Skeletal muscle satellite cell (primary cell): ENCODE results near the gene AMBP.

Source experiments
- H3K27me3 ChIP-seq: 2 replicates; pipeline ENCODE4 v1.7.0; 2013; ENCODE audit warnings: low read length; ENCODE audit not compliant: control insufficient read depth, insufficient read depth
- H3K36me3 ChIP-seq: 2 replicates; pipeline ENCODE4 v1.7.0; 2013; ENCODE audit warnings: mild to moderate bottlenecking, control low read depth, low read length; ENCODE audit not compliant: insufficient read depth
- H3K4me1 ChIP-seq: 2 replicates; pipeline ENCODE4 v1.7.0; 2013; ENCODE audit warnings: low read length; ENCODE audit not compliant: control insufficient read depth, insufficient read depth
- H3K4me2 ChIP-seq: 2 replicates; pipeline ENCODE4 v1.7.0; 2013; ENCODE audit warnings: mild to moderate bottlenecking, low read length
- H3K4me3 ChIP-seq: 2 replicates; pipeline ENCODE4 v1.7.0; 2013; ENCODE audit warnings: low read length
- H3K9ac ChIP-seq: 2 replicates; pipeline ENCODE4 v1.7.0; 2013; ENCODE audit warnings: mild to moderate bottlenecking, low read depth, low read length, moderate library complexity
- H3K9me3 ChIP-seq: replicated peaks from 2 replicates; pipeline ENCODE4 v1.7.0; 2013; ENCODE audit warnings: mild to moderate bottlenecking, control low read depth, low read length

AMBP gene

DNA sequence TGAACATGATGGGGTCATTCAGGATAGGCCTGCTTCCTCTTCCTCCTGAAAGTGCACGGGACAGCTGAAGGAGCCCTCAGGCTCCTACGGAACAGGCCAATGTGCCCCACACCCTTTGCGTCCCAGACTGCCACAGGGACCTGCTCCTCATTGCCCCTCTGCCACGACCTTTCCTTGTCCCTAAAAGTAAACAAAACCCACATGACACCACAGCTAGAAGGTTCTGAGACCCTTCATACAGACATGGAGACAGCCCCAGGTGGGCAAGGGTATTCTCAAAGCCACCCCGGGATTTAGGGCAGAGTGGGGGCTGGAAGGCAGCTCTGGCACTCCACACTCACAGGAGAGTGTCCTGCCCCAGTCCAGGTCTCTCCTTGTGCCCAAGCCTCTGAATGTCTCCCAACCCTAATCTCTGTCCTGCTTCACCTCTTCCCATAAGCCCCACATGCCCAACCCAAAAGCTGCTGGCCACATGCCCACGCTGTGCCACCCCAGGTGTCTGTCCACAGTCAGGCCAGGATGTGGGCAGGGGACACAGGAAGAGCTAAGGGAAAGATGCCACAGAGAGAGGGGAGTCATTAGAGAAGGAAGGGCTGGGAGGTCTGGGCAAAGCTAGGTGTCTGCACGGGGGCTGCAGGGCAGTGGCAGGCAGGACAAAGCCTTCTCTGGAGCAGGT, 800 bp downstream of the AMBP start:
- Histone ChIP-seq H3K9me3 (no peaks in the 10 kb centered on the region), H3K36me3 (no peaks in the 10 kb centered on the region), H3K9ac (no peak overlapping the region), H3K4me3 (no peak overlapping the region), H3K27me3 (peaks cover 50% of the 10 kb centered on the region), H3K4me1 (no peaks in the 10 kb centered on the region), H3K4me2 (no peak overlapping the region)

DNA sequence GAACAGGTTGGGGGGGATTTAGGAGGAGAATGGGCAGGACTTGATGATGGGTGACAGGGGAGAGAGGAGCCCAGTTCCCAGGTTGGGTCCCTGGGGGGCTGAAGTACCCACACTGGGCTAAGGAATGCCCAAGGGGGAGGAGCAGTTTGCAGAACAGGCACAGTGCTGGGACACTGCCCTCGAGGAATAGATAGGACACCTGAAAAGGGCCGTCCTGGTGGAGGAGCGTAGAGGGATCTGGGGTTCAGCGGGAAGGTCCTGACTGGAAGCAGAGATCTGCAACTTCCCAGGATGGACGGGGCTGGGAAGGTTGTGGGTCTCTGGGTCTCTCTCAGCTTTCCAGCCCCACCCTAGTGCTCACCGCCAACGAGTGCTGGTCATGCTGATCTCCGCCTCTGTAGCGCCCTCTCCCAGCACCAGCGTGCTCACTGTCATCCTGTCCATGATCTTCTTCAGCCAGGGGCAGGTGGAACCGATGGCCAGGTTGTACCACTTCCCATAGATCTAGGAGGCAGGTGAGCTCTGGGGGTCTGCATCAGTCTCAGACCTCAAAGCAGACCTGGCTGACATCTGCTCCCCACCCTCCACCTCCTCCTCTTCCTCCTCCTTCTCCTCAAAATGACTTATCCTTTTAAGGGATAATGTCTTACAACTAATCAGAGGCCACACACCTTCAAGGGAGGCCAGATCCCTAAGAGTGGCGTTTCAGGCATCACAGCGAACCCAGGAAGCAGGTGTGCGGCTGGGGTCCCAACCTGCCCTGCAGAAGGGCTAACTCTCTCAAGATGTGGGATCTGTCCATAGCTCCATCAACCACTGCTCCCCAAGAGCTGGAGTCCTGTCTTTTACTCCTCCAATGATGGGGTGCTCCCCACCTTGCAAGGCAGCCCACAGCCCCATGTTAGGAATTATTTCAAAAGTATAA, 1.6 kb downstream of the AMBP start:
- H3K27me3 ChIP-seq, result peaks cover 50% of the 10 kb centered on the region
- no peak overlapping the region for H3K4me3 ChIP-seq
- H3K4me2 ChIP-seq, result no peak overlapping the region
- no peaks in the 10 kb centered on the region for H3K4me1 ChIP-seq
- H3K36me3 ChIP-seq, result no peaks in the 10 kb centered on the region
- H3K9me3 ChIP-seq, result no peaks in the 10 kb centered on the region
- H3K9ac ChIP-seq, result no peak overlapping the region

DNA sequence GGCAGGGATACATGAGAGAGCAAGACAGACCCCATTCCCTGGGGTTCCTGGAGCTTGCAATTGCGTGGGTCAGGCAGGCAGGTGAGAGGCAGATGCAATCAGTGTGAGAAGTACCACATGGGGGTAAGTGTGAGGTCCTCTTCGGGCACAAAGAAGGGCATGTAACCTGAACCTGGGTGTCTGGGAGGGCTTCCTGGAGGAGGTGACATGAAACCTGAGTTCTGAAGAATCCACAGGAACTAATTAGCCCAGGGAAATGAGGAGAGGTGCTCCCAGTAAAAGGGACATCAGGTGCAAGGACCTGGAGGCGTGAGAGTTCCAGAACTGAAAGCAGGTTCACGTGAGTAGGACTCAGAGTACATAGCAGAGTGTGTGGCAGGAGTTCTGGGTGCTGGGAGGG, 2.5 kb downstream of the AMBP start:
- Histone ChIP-seq H3K4me2 (no peak overlapping the region), H3K36me3 (no peaks in the 10 kb centered on the region), H3K4me1 (no peaks in the 10 kb centered on the region), H3K27me3 (peaks cover 50% of the 10 kb centered on the region), H3K9ac (no peak overlapping the region), H3K9me3 (no peaks in the 10 kb centered on the region), H3K4me3 (no peak overlapping the region)

DNA sequence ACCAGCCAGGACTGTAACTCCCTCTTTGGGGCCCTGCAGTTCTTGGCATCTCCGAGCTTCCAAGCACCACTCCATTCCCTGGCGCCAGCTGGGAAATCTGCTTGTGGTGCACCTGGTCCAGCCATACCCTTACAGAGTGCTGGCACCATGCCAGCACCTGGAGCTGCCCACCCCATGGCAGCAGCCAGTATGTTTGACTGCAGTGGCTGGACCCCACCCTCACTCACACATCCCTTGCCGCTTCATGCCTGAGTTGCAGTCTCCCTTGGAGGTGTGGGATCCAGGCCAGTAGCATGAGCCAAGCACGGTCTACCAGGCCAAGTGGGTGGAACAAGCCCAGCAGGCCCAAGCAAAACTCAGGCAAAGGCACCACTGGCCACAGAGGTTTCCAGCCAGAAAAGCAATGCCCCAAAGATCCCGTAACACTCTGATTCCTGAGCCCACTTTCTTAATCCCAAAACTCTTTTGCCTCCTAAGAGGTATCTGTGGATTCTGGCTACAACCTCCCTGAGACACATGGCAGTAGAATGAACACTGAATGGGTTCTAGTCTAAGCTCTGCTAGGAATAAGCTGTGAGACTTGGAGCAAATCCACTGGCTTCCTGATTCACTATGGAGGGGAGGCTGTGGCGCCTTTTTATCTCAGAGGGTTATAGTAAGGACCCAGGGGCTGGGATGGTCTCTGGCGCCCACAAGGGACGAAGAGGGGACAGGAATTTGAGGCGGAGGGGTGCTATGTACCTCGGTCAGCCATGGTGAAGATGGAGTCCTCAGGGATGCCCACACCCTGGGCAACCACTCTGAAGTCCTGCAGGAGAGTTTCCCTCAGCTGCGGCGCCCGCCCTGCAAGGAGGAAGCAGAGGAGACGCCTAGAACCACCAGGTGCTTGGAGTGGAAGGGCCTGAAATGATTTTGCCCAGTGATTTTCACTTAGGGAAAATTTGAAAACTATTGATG, 5.6 kb downstream of the AMBP start:
- H3K27me3 ChIP-seq, result peaks cover 49% of the 10 kb centered on the region
- H3K9me3 ChIP-seq, result no peaks in the 10 kb centered on the region
- no peaks in the 10 kb centered on the region for H3K4me1 ChIP-seq
- H3K4me3 ChIP-seq, result no peak overlapping the region
- no peak overlapping the region for H3K4me2 ChIP-seq
- H3K9ac ChIP-seq, result no peak overlapping the region
- no peaks in the 10 kb centered on the region for H3K36me3 ChIP-seq

DNA sequence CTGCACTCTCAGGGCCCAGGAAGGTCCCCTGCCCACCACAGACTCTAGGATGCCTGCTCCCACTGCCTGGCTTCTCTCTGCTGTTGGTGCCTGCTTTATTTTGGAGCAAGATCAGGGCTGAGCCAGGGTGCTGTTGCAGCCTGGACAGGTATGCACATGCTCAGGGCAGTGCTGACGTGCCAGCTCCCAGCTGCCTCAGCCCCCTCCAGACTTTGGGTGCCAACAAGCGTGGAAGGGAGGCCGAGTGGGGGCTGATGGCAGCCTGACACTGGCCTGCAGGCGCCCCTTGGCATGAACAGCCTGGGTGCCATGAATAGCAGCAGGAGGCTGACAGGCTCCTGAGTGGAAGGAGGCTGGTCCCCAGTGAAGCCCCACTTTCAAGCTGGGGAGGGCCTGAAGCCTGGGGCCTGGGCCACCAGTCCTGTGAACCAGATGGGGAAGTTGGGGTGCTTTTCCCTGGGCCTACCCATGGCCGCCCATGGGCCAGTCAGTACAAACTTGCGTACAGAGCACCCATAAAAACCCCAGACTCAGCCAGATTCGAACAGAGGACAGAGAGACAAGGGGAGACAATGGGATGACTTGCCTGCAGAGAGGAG, 6.8 kb downstream of the AMBP start:
- Histone ChIP-seq H3K4me2 (no peak overlapping the region), H3K4me1 (no peaks in the 10 kb centered on the region), H3K27me3 (peaks cover 45% of the 10 kb centered on the region), H3K36me3 (no peaks in the 10 kb centered on the region), H3K9me3 (no peaks in the 10 kb centered on the region), H3K4me3 (no peak overlapping the region), H3K9ac (no peak overlapping the region)

- Histone ChIP-seq H3K4me1 (no peaks in the 10 kb centered on the region), H3K27me3 (peaks cover 41% of the 10 kb centered on the region), H3K4me2 (no peak overlapping the region), H3K9me3 (no peaks in the 10 kb centered on the region), H3K4me3 (no peak overlapping the region), H3K9ac (no peak overlapping the region), H3K36me3 (no peaks in the 10 kb centered on the region)
Observed at GRCh38 chr9:114070188-114071103, 7.7 kb downstream of the AMBP start.

- Histone ChIP-seq H3K4me3 (no peak overlapping the region), H3K36me3 (no peaks in the 10 kb centered on the region), H3K4me2 (no peak overlapping the region), H3K27me3 (peaks cover 39% of the 10 kb centered on the region), H3K9me3 (no peaks in the 10 kb centered on the region), H3K4me1 (no peaks in the 10 kb centered on the region), H3K9ac (no peak overlapping the region)
Observed at GRCh38 chr9:114069476-114070187, 8.5 kb downstream of the AMBP start.

GRCh38 chr9:114065304-114065703, 12.8 kb downstream of the AMBP start:
- Histone ChIP-seq H3K9me3 (no peaks in the 10 kb centered on the region), H3K4me2 (no peak overlapping the region), H3K9ac (no peak overlapping the region)

GRCh38 chr9:114061830-114062474, 16.1 kb downstream of the AMBP start:
- Histone ChIP-seq H3K27me3 (peaks cover 34% of the 10 kb centered on the region), H3K9ac (no peak overlapping the region), H3K36me3 (no peaks in the 10 kb centered on the region), H3K9me3 (no peaks in the 10 kb centered on the region), H3K4me3 (no peak overlapping the region), H3K4me2 (no peak overlapping the region), H3K4me1 (no peaks in the 10 kb centered on the region)

More at GRCh38 chr9:114065304-114065703, 12.8 kb downstream of the AMBP start:
- H3K27me3 ChIP-seq, result peaks cover 46% of the 10 kb centered on the region
- no peaks in the 10 kb centered on the region for H3K36me3 ChIP-seq
- H3K4me1 ChIP-seq, result no peaks in the 10 kb centered on the region
- H3K4me3 ChIP-seq, result no peak overlapping the region
